Superior temporal gyrus (tissue), 1 donor: ENCODE data around the gene SCARF2.

Source experiments
- DNase-seq: peaks from one replicate; pipeline ENCODE4 v3.0.0-alpha.2; 2016; ENCODE audit errors: extremely low spot score

Gene SCARF2

GRCh38 chr22:20439928-20440575 lies 2.4 kb upstream of the SCARF2 start:
- no peak for DNase-seq

- DNase-seq, result no peak
Observed at GRCh38 chr22:20439556-20439927, 1.9 kb upstream of the SCARF2 start.

GRCh38 chr22:20438678-20439492 lies 1.3 kb upstream of the SCARF2 start:
- no peak for DNase-seq

- no peak for DNase-seq
Observed at GRCh38 chr22:20438427-20438677, 727 bp upstream of the SCARF2 start.

- no peak for DNase-seq
Observed at GRCh38 chr22:20436768-20437612, 635 bp downstream of the SCARF2 start.

- no peak for DNase-seq
Observed at GRCh38 chr22:20436307-20436767, 1.3 kb downstream of the SCARF2 start.

- no peak for DNase-seq
Observed at GRCh38 chr22:20435436-20436306, 2.0 kb downstream of the SCARF2 start.

GRCh38 chr22:20434773-20435172 lies 2.9 kb downstream of the SCARF2 start:
- DNase-seq, result no peak

GRCh38 chr22:20434264-20434751 lies 3.3 kb downstream of the SCARF2 start:
- DNase-seq, result no peak

GRCh38 chr22:20433686-20434241 lies 3.9 kb downstream of the SCARF2 start:
- no peak for DNase-seq

- DNase-seq, result no peak
Observed at GRCh38 chr22:20433191-20433590, 4.4 kb downstream of the SCARF2 start.

GRCh38 chr22:20432244-20432686 lies 5.4 kb downstream of the SCARF2 start:
- DNase-seq, result no peak

- DNase-seq, result no peak
Observed at GRCh38 chr22:20431511-20432192, 6.0 kb downstream of the SCARF2 start.

- no peak for DNase-seq
Observed at GRCh38 chr22:20430720-20431510, 6.7 kb downstream of the SCARF2 start.

GRCh38 chr22:20430101-20430719 lies 7.4 kb downstream of the SCARF2 start:
- DNase-seq, result no peak

GRCh38 chr22:20429254-20430100 lies 8.1 kb downstream of the SCARF2 start:
- DNase-seq, result no peak

GRCh38 chr22:20428496-20429253 lies 8.9 kb downstream of the SCARF2 start:
- DNase-seq, result no peak
